SK-N-SH treated with all-trans-retinoic acid at 6 μM for 48 hours (cell line): Measurements from ENCODE around the gene LGALS7.

Experiments used
- ARNTL ChIP-seq: fragments of 450-650 bp; formaldehyde crosslinking; IDR thresholded peaks from 2 replicates; pipeline ENCODE4 v1.5.0; 2020; ENCODE audit warnings: low read depth, mild to moderate bottlenecking, moderate library complexity, borderline replicate concordance
- BACH2 ChIP-seq: fragments of 250-450 bp; sonication (Bioruptor Pico); IDR thresholded peaks from 2 replicates; pipeline ENCODE4 v1.9.0; 2021; ENCODE audit warnings: mild to moderate bottlenecking, borderline replicate concordance
- CSDC2 ChIP-seq: fragments of 250-450 bp; sonication (Bioruptor Pico); IDR thresholded peaks from 2 replicates; pipeline ENCODE4 v1.5.0; 2020; ENCODE audit warnings: mild to moderate bottlenecking, moderate library complexity
- GLIS3 ChIP-seq: fragments of 250-450 bp; sonication (Bioruptor Pico); IDR thresholded peaks from 2 replicates; pipeline ENCODE4 v1.5.0; 2020; ENCODE audit warnings: mild to moderate bottlenecking, moderate library complexity
- OSR1 ChIP-seq: fragments of 250-450 bp; sonication (Bioruptor Pico); IDR thresholded peaks from 2 replicates; pipeline ENCODE4 v1.8.0; 2022; ENCODE audit warnings: moderate library complexity, mild to moderate bottlenecking, inconsistent platforms
- TCF4 ChIP-seq: fragments of 250-450 bp; sonication (Bioruptor Pico); IDR thresholded peaks from 2 replicates; pipeline ENCODE4 v1.8.0; 2021; ENCODE audit warnings: mild to moderate bottlenecking, moderate library complexity, borderline replicate concordance
- ZC3H10 ChIP-seq: fragments of 250-450 bp; sonication (Bioruptor Pico); IDR thresholded peaks from 2 replicates; pipeline ENCODE4 v1.5.1; 2021; ENCODE audit warnings: mild to moderate bottlenecking, moderate library complexity
- ZFP3 ChIP-seq: fragments of 250-450 bp; sonication (Bioruptor Pico); IDR thresholded peaks from 2 replicates; pipeline ENCODE4 v1.5.0; 2020; ENCODE audit warnings: mild to moderate bottlenecking, moderate library complexity
- ZFP30 ChIP-seq: fragments of 450-650 bp; formaldehyde crosslinking; IDR thresholded peaks from 2 replicates; pipeline ENCODE4 v1.5.0; 2022; ENCODE audit warnings: mild to moderate bottlenecking, moderate library complexity
- ZNF565 ChIP-seq: fragments of 450-650 bp; formaldehyde crosslinking; conservative IDR thresholded peaks from 2 replicates; pipeline ENCODE4 v1.5.0; 2020; ENCODE audit warnings: low read depth, mild to moderate bottlenecking, moderate library complexity
- ZNF70 ChIP-seq: fragments of 450-650 bp; formaldehyde crosslinking; IDR thresholded peaks from 2 replicates; pipeline ENCODE4 v1.5.0; 2020; ENCODE audit warnings: mild to moderate bottlenecking, moderate library complexity
- ZNF8 ChIP-seq: fragments of 450-650 bp; formaldehyde crosslinking; IDR thresholded peaks from 2 replicates; pipeline ENCODE4 v1.5.0; 2020; ENCODE audit warnings: mild to moderate bottlenecking, moderate library complexity
- TF ChIP-seq, protein P1 (sequence below): fragments of 250-450 bp; sonication (Bioruptor Pico); IDR thresholded peaks from 2 replicates; pipeline ENCODE4 v1.8.0; 2020; ENCODE audit warnings: mild to moderate bottlenecking, moderate library complexity, borderline replicate concordance

DNA sequence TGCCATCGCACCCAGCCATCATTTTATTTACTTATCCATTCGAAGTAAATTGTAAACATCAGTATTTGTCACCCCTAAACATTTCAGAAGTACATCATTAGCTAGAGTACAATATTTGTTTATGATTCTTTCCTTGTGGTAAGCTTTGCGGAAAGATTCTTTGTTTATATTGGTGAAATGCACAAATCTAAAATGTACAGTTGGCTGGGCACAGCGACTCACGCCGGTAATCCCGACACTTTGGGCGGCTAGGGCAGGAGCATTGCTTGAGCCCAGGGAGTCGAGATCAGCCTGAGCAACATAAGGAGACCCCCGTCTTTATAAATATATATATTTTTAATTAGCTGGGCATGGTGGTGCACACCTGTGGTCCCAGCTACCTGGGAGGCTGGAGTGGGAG lies 25.8 kb upstream of the LGALS7 start:
- TF ChIP-seq CSDC2 (no peak), ZFP3 (no peak), BACH2 (no peak), ZNF565 (CRISPR knock-in tag) (no peak), ZNF70 (CRISPR knock-in tag) (no peak), ZC3H10 (CRISPR knock-in tag) (no peak), OSR1 (CRISPR knock-in tag) (no peak), GLIS3 (CRISPR knock-in tag) (no peak), ARNTL (CRISPR knock-in tag) (no peak), ZNF8 (no peak), TCF4 (no peak), ZFP30 (CRISPR knock-in tag) (no peak)
- TF ChIP-seq, protein P1, sequence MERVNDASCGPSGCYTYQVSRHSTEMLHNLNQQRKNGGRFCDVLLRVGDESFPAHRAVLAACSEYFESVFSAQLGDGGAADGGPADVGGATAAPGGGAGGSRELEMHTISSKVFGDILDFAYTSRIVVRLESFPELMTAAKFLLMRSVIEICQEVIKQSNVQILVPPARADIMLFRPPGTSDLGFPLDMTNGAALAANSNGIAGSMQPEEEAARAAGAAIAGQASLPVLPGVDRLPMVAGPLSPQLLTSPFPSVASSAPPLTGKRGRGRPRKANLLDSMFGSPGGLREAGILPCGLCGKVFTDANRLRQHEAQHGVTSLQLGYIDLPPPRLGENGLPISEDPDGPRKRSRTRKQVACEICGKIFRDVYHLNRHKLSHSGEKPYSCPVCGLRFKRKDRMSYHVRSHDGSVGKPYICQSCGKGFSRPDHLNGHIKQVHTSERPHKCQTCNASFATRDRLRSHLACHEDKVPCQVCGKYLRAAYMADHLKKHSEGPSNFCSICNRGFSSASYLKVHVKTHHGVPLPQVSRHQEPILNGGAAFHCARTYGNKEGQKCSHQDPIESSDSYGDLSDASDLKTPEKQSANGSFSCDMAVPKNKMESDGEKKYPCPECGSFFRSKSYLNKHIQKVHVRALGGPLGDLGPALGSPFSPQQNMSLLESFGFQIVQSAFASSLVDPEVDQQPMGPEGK (CRISPR knock-in tag) = no peak
